ENCODE measurements around the gene SERPINA10.

SERPINA10 gene

DNA sequence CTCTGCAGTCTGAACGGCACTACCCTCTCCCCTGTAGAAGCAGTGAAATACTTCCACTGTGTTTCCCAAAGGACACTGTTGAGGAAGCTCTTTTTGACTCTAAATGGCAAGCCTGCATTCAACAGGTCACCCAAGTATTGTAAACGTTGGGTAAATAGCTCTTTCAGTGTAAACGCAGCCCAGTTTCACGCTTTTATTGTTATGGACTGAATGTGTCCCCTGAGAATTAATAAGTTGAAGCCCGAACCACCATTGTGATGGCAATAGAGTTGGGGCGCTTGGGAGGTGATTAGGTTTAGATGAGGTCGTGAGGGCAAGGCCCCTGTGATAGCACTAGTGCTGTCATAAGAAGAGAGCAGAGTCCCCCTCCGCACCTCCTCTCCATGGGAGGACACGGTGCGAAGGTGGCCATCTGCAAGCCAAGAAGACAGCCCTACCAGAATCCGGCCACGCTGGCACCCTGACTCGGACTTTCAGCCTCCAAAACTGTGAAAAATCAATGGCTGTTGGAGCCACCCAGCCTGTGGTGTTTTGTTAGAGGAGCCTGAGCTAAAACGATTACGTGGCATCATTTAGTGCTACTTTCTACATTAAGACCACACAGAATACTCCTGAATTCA, 1.1 kb downstream of the SERPINA10 start:
- no peaks in the 10 kb centered on the region for H3K36me3 ChIP-seq (ENCODE audit: insufficient read depth, low read length)
- H3K4me3 ChIP-seq (ENCODE audit: low read length, poor library complexity, severe bottlenecking), result no peak overlapping the region
- H3K9me3 ChIP-seq (ENCODE audit: insufficient read depth, low read depth, low read length), result peaks cover 3% of the 10 kb centered on the region; the same call in 1 of the 2 replicates
- H4K20me1 ChIP-seq (ENCODE audit: insufficient read depth, low read length, poor library complexity, severe bottlenecking), result no peaks in the 10 kb centered on the region
- H3K27me3 ChIP-seq (ENCODE audit: insufficient read depth, low read length, poor library complexity, severe bottlenecking), result no peaks in the 10 kb centered on the region
- no peaks in the 10 kb centered on the region for H3F3A ChIP-seq (ENCODE audit: low read depth)
- no peak for TF ChIP-seq EZH2phosphoT487 (IDR thresholded peaks at IDR 0.05; ENCODE audit: borderline replicate concordance)
- TF ChIP-seq, protein P1, sequence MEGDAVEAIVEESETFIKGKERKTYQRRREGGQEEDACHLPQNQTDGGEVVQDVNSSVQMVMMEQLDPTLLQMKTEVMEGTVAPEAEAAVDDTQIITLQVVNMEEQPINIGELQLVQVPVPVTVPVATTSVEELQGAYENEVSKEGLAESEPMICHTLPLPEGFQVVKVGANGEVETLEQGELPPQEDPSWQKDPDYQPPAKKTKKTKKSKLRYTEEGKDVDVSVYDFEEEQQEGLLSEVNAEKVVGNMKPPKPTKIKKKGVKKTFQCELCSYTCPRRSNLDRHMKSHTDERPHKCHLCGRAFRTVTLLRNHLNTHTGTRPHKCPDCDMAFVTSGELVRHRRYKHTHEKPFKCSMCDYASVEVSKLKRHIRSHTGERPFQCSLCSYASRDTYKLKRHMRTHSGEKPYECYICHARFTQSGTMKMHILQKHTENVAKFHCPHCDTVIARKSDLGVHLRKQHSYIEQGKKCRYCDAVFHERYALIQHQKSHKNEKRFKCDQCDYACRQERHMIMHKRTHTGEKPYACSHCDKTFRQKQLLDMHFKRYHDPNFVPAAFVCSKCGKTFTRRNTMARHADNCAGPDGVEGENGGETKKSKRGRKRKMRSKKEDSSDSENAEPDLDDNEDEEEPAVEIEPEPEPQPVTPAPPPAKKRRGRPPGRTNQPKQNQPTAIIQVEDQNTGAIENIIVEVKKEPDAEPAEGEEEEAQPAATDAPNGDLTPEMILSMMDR (conservative IDR thresholded peaks at IDR 0.05; ENCODE audit: low read length), result no peak
- H3K9me2 ChIP-seq (replicated peaks; ENCODE audit: low read depth, low read length), result no peaks in the 10 kb centered on the region
- no peaks in the 10 kb centered on the region for H3K79me2 ChIP-seq (ENCODE audit: insufficient read depth, low read length)
- no peaks in the 10 kb centered on the region for H3K4me1 ChIP-seq (ENCODE audit: insufficient read depth, low read length, poor library complexity, severe bottlenecking)
- no peak overlapping the region for H2AFZ ChIP-seq (ENCODE audit: low read length)
- no peak overlapping the region for H3K9ac ChIP-seq (ENCODE audit: low read depth, low read length, poor library complexity, severe bottlenecking)
- no peak overlapping the region for H3K4me2 ChIP-seq (ENCODE audit: low read depth, low read length, poor library complexity, severe bottlenecking)

DNA sequence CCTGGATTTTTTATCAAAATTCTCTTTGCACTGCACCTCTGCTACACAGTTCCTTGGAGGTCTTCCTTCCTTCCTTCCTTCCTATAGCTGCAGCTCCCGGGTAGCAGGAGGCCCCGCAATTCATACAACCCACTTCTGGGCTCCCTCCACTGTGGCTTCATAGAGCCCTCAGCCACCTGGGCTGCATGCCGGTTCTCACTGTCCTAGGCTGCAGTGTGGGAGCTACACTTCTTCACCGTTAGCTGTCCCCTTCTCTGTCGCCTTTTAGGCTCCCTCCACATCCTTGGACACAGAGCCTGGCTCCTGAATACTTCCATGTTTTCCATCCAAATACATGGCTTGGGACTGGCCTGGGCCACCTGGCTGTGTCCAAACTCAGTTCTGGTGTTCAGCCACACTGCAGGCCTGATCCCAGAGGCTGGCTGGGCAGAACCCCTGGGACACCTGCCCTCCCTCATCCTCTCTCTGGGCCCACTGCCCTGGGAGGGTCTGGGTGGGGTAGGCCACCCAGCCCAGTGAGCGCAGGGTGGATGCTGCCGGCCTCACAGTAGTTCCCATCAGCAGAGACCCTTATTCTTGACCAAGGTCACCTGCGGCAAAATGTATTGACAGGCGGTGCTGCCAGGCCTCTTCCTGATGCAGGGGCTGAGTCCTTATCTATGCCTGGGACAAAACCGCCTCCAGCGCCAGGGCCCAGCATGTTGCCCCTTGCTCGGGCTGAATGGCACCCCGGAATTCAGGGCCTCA, 1.7 kb downstream of the SERPINA10 start:
- H3K27me3 ChIP-seq (ENCODE audit: insufficient read depth, low read length, poor library complexity, severe bottlenecking), result no peaks in the 10 kb centered on the region
- no peaks in the 10 kb centered on the region for H4K20me1 ChIP-seq (ENCODE audit: insufficient read depth, low read length, poor library complexity, severe bottlenecking)
- H3K4me2 ChIP-seq (ENCODE audit: low read depth, low read length, poor library complexity, severe bottlenecking), result no peak overlapping the region
- no peak overlapping the region for H2AFZ ChIP-seq (ENCODE audit: low read length)
- no peak for TF ChIP-seq EZH2phosphoT487 (IDR thresholded peaks at IDR 0.05; ENCODE audit: borderline replicate concordance)
- TF ChIP-seq, protein P1 (conservative IDR thresholded peaks at IDR 0.05; ENCODE audit: low read length), result no peak
- no peaks in the 10 kb centered on the region for H3K36me3 ChIP-seq (ENCODE audit: insufficient read depth, low read length)
- no peak overlapping the region for H3K4me3 ChIP-seq (ENCODE audit: low read length, poor library complexity, severe bottlenecking)
- H3F3A ChIP-seq (ENCODE audit: low read depth), result no peaks in the 10 kb centered on the region
- H3K9me2 ChIP-seq (replicated peaks; ENCODE audit: low read depth, low read length), result no peaks in the 10 kb centered on the region
- H3K4me1 ChIP-seq (ENCODE audit: insufficient read depth, low read length, poor library complexity, severe bottlenecking), result no peaks in the 10 kb centered on the region
- H3K79me2 ChIP-seq (ENCODE audit: insufficient read depth, low read length), result no peaks in the 10 kb centered on the region
- H3K9me3 ChIP-seq (ENCODE audit: insufficient read depth, low read depth, low read length), result peaks cover 3% of the 10 kb centered on the region; the same call in 1 of the 2 replicates
- H3K9ac ChIP-seq (ENCODE audit: low read depth, low read length, poor library complexity, severe bottlenecking), result no peak overlapping the region

DNA sequence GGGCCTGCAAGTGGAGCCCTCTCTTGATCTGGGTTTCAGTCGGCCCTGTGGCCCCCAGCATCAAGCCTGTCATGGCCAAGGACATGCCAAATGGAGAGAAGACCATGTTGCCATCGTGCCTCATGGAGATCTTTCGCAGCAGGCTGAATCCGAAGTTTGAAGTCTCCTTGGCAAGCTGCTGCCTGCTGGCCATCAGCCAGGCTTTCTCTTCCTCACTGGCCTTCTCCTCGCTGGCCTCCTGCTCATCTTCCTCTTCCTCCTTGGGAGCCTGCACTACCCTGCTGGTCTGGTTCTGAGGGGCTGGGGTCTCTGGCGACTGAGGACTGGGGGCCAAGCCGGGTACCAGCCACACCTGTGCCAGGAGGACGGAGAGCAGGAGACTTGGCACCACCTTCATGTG, 2.9 kb downstream of the SERPINA10 start:
- no peaks in the 10 kb centered on the region for H3K36me3 ChIP-seq (ENCODE audit: insufficient read depth, low read length)
- TF ChIP-seq EZH2phosphoT487 (IDR thresholded peaks at IDR 0.05; ENCODE audit: borderline replicate concordance), result no peak
- TF ChIP-seq, protein P1 (conservative IDR thresholded peaks at IDR 0.05; ENCODE audit: low read length), result no peak
- H3K4me2 ChIP-seq (ENCODE audit: low read depth, low read length, poor library complexity, severe bottlenecking), result no peak overlapping the region
- no peaks in the 10 kb centered on the region for H3K9me2 ChIP-seq (replicated peaks; ENCODE audit: low read depth, low read length)
- no peaks in the 10 kb centered on the region for H4K20me1 ChIP-seq (ENCODE audit: insufficient read depth, low read length, poor library complexity, severe bottlenecking)
- H2AFZ ChIP-seq (ENCODE audit: low read length), result no peak overlapping the region
- H3K9ac ChIP-seq (ENCODE audit: low read depth, low read length, poor library complexity, severe bottlenecking), result no peak overlapping the region
- H3K79me2 ChIP-seq (ENCODE audit: insufficient read depth, low read length), result no peaks in the 10 kb centered on the region
- no peak overlapping the region for H3K4me3 ChIP-seq (ENCODE audit: low read length, poor library complexity, severe bottlenecking)
- no peaks in the 10 kb centered on the region for H3K27me3 ChIP-seq (ENCODE audit: insufficient read depth, low read length, poor library complexity, severe bottlenecking)
- peaks cover 3% of the 10 kb centered on the region; the same call in 1 of the 2 replicates for H3K9me3 ChIP-seq (ENCODE audit: insufficient read depth, low read depth, low read length)
- no peaks in the 10 kb centered on the region for H3F3A ChIP-seq (ENCODE audit: low read depth)
- no peaks in the 10 kb centered on the region for H3K4me1 ChIP-seq (ENCODE audit: insufficient read depth, low read length, poor library complexity, severe bottlenecking)
